Central memory CD8-positive, alpha-beta T cell (primary cell): ENCODE results near the gene MYH11.
"Not testable (repeated sequence)": the region's sequence is repeated elsewhere in the genome, so short reads cannot be mapped to it uniquely, and the experiment has no call there.

Source experiments
- ATAC-seq: fragments of 150-1000 bp; cut with Tn5 transposase; replicated peaks from 2 replicates; pipeline ENCODE4 v1.10.0; 2022; ENCODE audit warnings: mild to moderate bottlenecking, moderate FRiP score, moderate number of reproducible peaks; ENCODE audit not compliant: poor library complexity, severe bottlenecking; ENCODE audit errors: extremely low read depth
- DNase-seq, 2 donors: peaks; one replicate each; pipeline ENCODE4 v3.0.0; 2021; ENCODE audit warnings: low spot score in 2 of 2
- H3K27ac Mint-ChIP-seq: one replicate; pipeline ENCODE4 v1.8.0; 2022; ENCODE audit warnings: low read depth, mild to moderate bottlenecking, moderate library complexity, mixed read lengths
- H3K27me3 Mint-ChIP-seq: one replicate; pipeline ENCODE4 v1.8.0; 2022; ENCODE audit warnings: mixed read lengths
- H3K36me3 Mint-ChIP-seq: one replicate; pipeline ENCODE4 v1.8.0; 2022; ENCODE audit warnings: mild to moderate bottlenecking, moderate library complexity, mixed read lengths; ENCODE audit not compliant: insufficient read depth
- H3K4me1 Mint-ChIP-seq: one replicate; pipeline ENCODE4 v1.8.0; 2022; ENCODE audit warnings: mixed read lengths
- H3K4me3 Mint-ChIP-seq: one replicate; pipeline ENCODE4 v1.8.0; 2022; ENCODE audit warnings: mild to moderate bottlenecking, moderate library complexity, mixed read lengths
- H3K9me3 Mint-ChIP-seq: one replicate; pipeline ENCODE4 v1.8.0; 2022; ENCODE audit warnings: mixed read lengths

Gene MYH11

GRCh38 chr16:15789816-15790215 is 67.0 kb downstream of the MYH11 start:
- not testable (repeated sequence) for H3K4me1 Mint-ChIP-seq, H3K27me3 Mint-ChIP-seq, H3K4me3 Mint-ChIP-seq, H3K36me3 Mint-ChIP-seq, H3K9me3 Mint-ChIP-seq, H3K27ac Mint-ChIP-seq, ATAC-seq, DNase-seq

GRCh38 chr16:15788846-15789239 is 68.0 kb downstream of the MYH11 start:
- Mint-ChIP-seq H3K27ac (no peak overlapping the region), H3K4me3 (no peak overlapping the region), H3K36me3 (no peaks in the 10 kb centered on the region), H3K9me3 (no peaks in the 10 kb centered on the region), H3K4me1 (no peaks in the 10 kb centered on the region), H3K27me3 (no peaks in the 10 kb centered on the region)
- DNase-seq (no peak), ATAC-seq (no peak)

- no peak overlapping the region for H3K4me3 Mint-ChIP-seq
- no peak overlapping the region for H3K27ac Mint-ChIP-seq
- DNase-seq (no peak), ATAC-seq (no peak)
- H3K4me1 Mint-ChIP-seq = no peaks in the 10 kb centered on the region
- H3K36me3 Mint-ChIP-seq = no peaks in the 10 kb centered on the region
- no peaks in the 10 kb centered on the region for H3K27me3 Mint-ChIP-seq
- H3K9me3 Mint-ChIP-seq = no peaks in the 10 kb centered on the region
These were observed 70.3 kb downstream of the MYH11 start for GRCh38 chr16:15786501-15786900.

- no peak for ATAC-seq
- H3K36me3 Mint-ChIP-seq = no peaks in the 10 kb centered on the region
- H3K27me3 Mint-ChIP-seq = no peaks in the 10 kb centered on the region
- no peaks in the 10 kb centered on the region for H3K4me1 Mint-ChIP-seq
- no peak for DNase-seq
- no peaks in the 10 kb centered on the region for H3K9me3 Mint-ChIP-seq
- no peak overlapping the region for H3K4me3 Mint-ChIP-seq
- H3K27ac Mint-ChIP-seq = no peak overlapping the region
These were observed 71.3 kb downstream of the MYH11 start for GRCh38 chr16:15785386-15786059.

- Mint-ChIP-seq H3K36me3 (no peaks in the 10 kb centered on the region), H3K27ac (no peak overlapping the region), H3K4me3 (no peak overlapping the region)
These were observed 72.8 kb downstream of the MYH11 start for GRCh38 chr16:15783985-15784384.

GRCh38 chr16:15782573-15783365 is 74.1 kb downstream of the MYH11 start:
- H3K27ac Mint-ChIP-seq = no peak overlapping the region
- H3K27me3 Mint-ChIP-seq = no peaks in the 10 kb centered on the region
- no peaks in the 10 kb centered on the region for H3K9me3 Mint-ChIP-seq
- H3K36me3 Mint-ChIP-seq = peaks cover 2% of the 10 kb centered on the region
- H3K4me3 Mint-ChIP-seq = no peak overlapping the region
- no peaks in the 10 kb centered on the region for H3K4me1 Mint-ChIP-seq
- DNase-seq (no peak), ATAC-seq (no peak)

More at GRCh38 chr16:15783985-15784384, 72.8 kb downstream of the MYH11 start:
- ATAC-seq (no peak), DNase-seq (no peak)
- Mint-ChIP-seq H3K27me3 (no peaks in the 10 kb centered on the region), H3K4me1 (no peaks in the 10 kb centered on the region), H3K9me3 (no peaks in the 10 kb centered on the region)

- H3K9me3 Mint-ChIP-seq = no peaks in the 10 kb centered on the region
These were observed 75.2 kb downstream of the MYH11 start for GRCh38 chr16:15781650-15782049.

GRCh38 chr16:15780805-15781204 is 76.0 kb downstream of the MYH11 start:
- no peak overlapping the region for H3K27ac Mint-ChIP-seq
- no peak overlapping the region for H3K4me3 Mint-ChIP-seq
- no peaks in the 10 kb centered on the region for H3K4me1 Mint-ChIP-seq
- peaks cover 2% of the 10 kb centered on the region for H3K36me3 Mint-ChIP-seq
- no peak for ATAC-seq
- no peaks in the 10 kb centered on the region for H3K9me3 Mint-ChIP-seq
- DNase-seq = no peak
- peaks cover 19% of the 10 kb centered on the region for H3K27me3 Mint-ChIP-seq

More at GRCh38 chr16:15781650-15782049, 75.2 kb downstream of the MYH11 start:
- Mint-ChIP-seq H3K4me3 (no peak overlapping the region), H3K27me3 (peaks cover 11% of the 10 kb centered on the region), H3K4me1 (no peaks in the 10 kb centered on the region), H3K36me3 (peaks cover 2% of the 10 kb centered on the region), H3K27ac (no peak overlapping the region)
- ATAC-seq (no peak), DNase-seq (no peak)

- no peak for DNase-seq
- Mint-ChIP-seq H3K36me3 (peaks cover 2% of the 10 kb centered on the region), H3K27me3 (peaks cover 25% of the 10 kb centered on the region), H3K4me3 (no peak overlapping the region), H3K4me1 (no peaks in the 10 kb centered on the region), H3K9me3 (no peaks in the 10 kb centered on the region), H3K27ac (no peak overlapping the region)
- no peak for ATAC-seq
These were observed 77.0 kb downstream of the MYH11 start for GRCh38 chr16:15779664-15780351.

GRCh38 chr16:15778999-15779614 is 77.7 kb downstream of the MYH11 start:
- Mint-ChIP-seq H3K27me3 (peaks cover 25% of the 10 kb centered on the region), H3K4me3 (no peak overlapping the region), H3K27ac (no peak overlapping the region), H3K9me3 (no peaks in the 10 kb centered on the region), H3K4me1 (no peaks in the 10 kb centered on the region), H3K36me3 (peaks cover 2% of the 10 kb centered on the region)
- ATAC-seq (no peak), DNase-seq (no peak)

GRCh38 chr16:15778204-15778743 is 78.6 kb downstream of the MYH11 start:
- no peak for ATAC-seq
- H3K27me3 Mint-ChIP-seq = peaks cover 25% of the 10 kb centered on the region
- no peak overlapping the region for H3K4me3 Mint-ChIP-seq
- H3K9me3 Mint-ChIP-seq = no peaks in the 10 kb centered on the region
- no peak overlapping the region for H3K27ac Mint-ChIP-seq
- no peak for DNase-seq
- no peaks in the 10 kb centered on the region for H3K4me1 Mint-ChIP-seq
- H3K36me3 Mint-ChIP-seq = peaks cover 4% of the 10 kb centered on the region

GRCh38 chr16:15777533-15778203 is 79.2 kb downstream of the MYH11 start:
- H3K27ac Mint-ChIP-seq = no peak overlapping the region
- no peak overlapping the region for H3K4me3 Mint-ChIP-seq
- peaks cover 25% of the 10 kb centered on the region for H3K27me3 Mint-ChIP-seq
- peaks cover 4% of the 10 kb centered on the region for H3K36me3 Mint-ChIP-seq
- H3K4me1 Mint-ChIP-seq = no peaks in the 10 kb centered on the region
- no peaks in the 10 kb centered on the region for H3K9me3 Mint-ChIP-seq
- no peak for DNase-seq
- no peak for ATAC-seq
